K562 (cell line): ENCODE measurements around the gene BICD1. TPM values are rescaled to one million over a fixed set of nuclear protein-coding genes. Genes with fewer than 3 reads are reported as not detected.

Experiments
- ATAC-seq: fragments of 200-7000 bp; cut with Tn5 transposase; 3 replicates; pipeline ENCODE4 v1.9.1; 2020; ENCODE audit warnings: moderate library complexity
- BruUV-seq: library from RNA; stranded (reverse); fragments of 400-500 nt; replicated peaks from 2 replicates; lab custom pipeline; 2021; lab: Mats Ljungman, UMichigan
- CTCF ChIA-PET: fragments of 300-600 bp; formaldehyde crosslinking; extraction: SDS; loops from one replicate; lab custom pipeline; 2021; ENCODE audit warnings: low intra/inter-chr PET ratio; lab: Yijun Ruan, JAX
- POLR2A ChIA-PET: fragments of 300-600, 350-650 bp; sonication (Branson Sonifier 250); formaldehyde crosslinking; extraction: SDS; loops from one replicate; lab custom pipeline; 2021; ENCODE audit warnings: antibody characterized with exemption, inconsistent platforms; lab: Yijun Ruan, JAX
- DNase-seq, 4 experiments: peaks; one replicate each; pipeline versions ENCODE4 v3.0.0 to v3.0.0-alpha.2; 2011 to 2018; ENCODE audit warnings: low spot score in 3 of 4, mixed read lengths in 3 of 4; ENCODE audit errors: extremely low read depth in 1 of 4
- FAIRE-seq: peaks from 2 replicates; lab custom pipeline; 2011; peaks lifted over from hg19 to GRCh38; lab: Jason Lieb, UNC
- H2AFZ ChIP-seq: 2 replicates; pipeline ENCODE4 v1.6.0; 2011; ENCODE audit warnings: low read depth, low read length, control low read depth, inconsistent platforms
- H3K27ac ChIP-seq: fragments of 200-600 bp; 3 replicates; pipeline ENCODE4 v1.8.0; 2011; ENCODE audit warnings: low read depth, mild to moderate bottlenecking, control low read depth, inconsistent platforms, low read length, moderate library complexity, mixed read lengths; ENCODE audit errors: extremely low read depth
- H3K27me3 ChIP-seq, 2 experiments: fragments of 300-600 bp in 1 of 2; 2 replicates in 1 of 2; 3 replicates in 1 of 2; pipeline versions ENCODE4 v1.6.0 to v1.8.0; 2011; ENCODE audit warnings: inconsistent platforms in 2 of 2, low read length in 2 of 2, mild to moderate bottlenecking in 1 of 2, mixed read lengths in 1 of 2, moderate library complexity in 1 of 2; ENCODE audit not compliant: control insufficient read depth in 2 of 2, insufficient read depth in 2 of 2
- H3K36me3 ChIP-seq: fragments of 300-600 bp; 3 replicates; pipeline ENCODE4 v1.8.0; 2011; ENCODE audit warnings: mild to moderate bottlenecking, low read length, inconsistent platforms; ENCODE audit not compliant: control insufficient read depth, insufficient read depth
- H3K4me1 ChIP-seq, 2 experiments: fragments of 200-600 bp in 1 of 2; replicated peaks in 1 of 2; 2 replicates in 1 of 2; 3 replicates in 1 of 2; pipeline versions ENCODE4 v1.5.1 to v1.8.0; 2011; ENCODE audit warnings: inconsistent platforms in 2 of 2, low read length in 2 of 2, mild to moderate bottlenecking in 1 of 2, mixed read lengths in 1 of 2, moderate library complexity in 1 of 2; ENCODE audit not compliant: control insufficient read depth in 2 of 2, insufficient read depth in 2 of 2
- H3K4me2 ChIP-seq: 2 replicates; pipeline ENCODE4 v1.6.1; 2011; ENCODE audit warnings: low read length, control low read depth, inconsistent platforms, mixed read lengths; ENCODE audit not compliant: insufficient read depth
- H3K4me3 ChIP-seq: fragments of 200-600 bp; sonication (generic), shearing (Covaris generic); 2 replicates; pipeline ENCODE4 v1.5.1; 2016; ENCODE audit warnings: control low read depth, inconsistent platforms
- H3K79me2 ChIP-seq: fragments of 200-600 bp; 3 replicates; pipeline ENCODE4 v1.8.0; 2011; ENCODE audit warnings: low read length, inconsistent platforms; ENCODE audit not compliant: control insufficient read depth, insufficient read depth
- H3K9ac ChIP-seq, 2 experiments: 2 replicates each; pipeline versions ENCODE4 v1.6.0 to v1.6.1; 2011; ENCODE audit warnings: low read depth in 2 of 2, low read length in 2 of 2, control low read depth in 1 of 2, inconsistent platforms in 1 of 2, mild to moderate bottlenecking in 1 of 2, mixed read lengths in 1 of 2; ENCODE audit not compliant: insufficient read depth in 1 of 2
- H3K9me1 ChIP-seq: one replicate; pipeline ENCODE4 v1.6.0; 2011; ENCODE audit warnings: inconsistent platforms, mild to moderate bottlenecking, low read length, moderate library complexity; ENCODE audit not compliant: control insufficient read depth, insufficient read depth
- H3K9me3 ChIP-seq: replicated peaks from 2 replicates; pipeline ENCODE4 v1.5.1; 2011; ENCODE audit warnings: low read depth, low read length, inconsistent platforms; ENCODE audit not compliant: control insufficient read depth, insufficient read depth
- H4K20me1 ChIP-seq: replicated peaks from 2 replicates; pipeline ENCODE4 v1.6.1; 2011; ENCODE audit warnings: low read length, inconsistent platforms, mixed read lengths; ENCODE audit not compliant: control insufficient read depth, insufficient read depth
- ETV1 ChIP-seq: fragments of 450-650 bp; conservative IDR thresholded peaks from 2 replicates; pipeline ENCODE4 v1.6.1; 2016; ENCODE audit warnings: missing genetic modification characterization, control low read depth, low read depth, missing compliant biosample characterization
- MAZ ChIP-seq, 2 experiments: fragments of 450-650 bp in 1 of 2; sonication (generic) in 1 of 2; formaldehyde crosslinking; IDR thresholded peaks in 1 of 2; conservative IDR thresholded peaks in 1 of 2; 2 replicates each; pipeline versions ENCODE4 v1.4.0 to v1.5.0; 2020; ENCODE audit warnings: mild to moderate bottlenecking in 1 of 2, missing genetic modification reagents in 1 of 2
- MCM7 ChIP-seq, 2 experiments: fragments of 450-650 bp; IDR thresholded peaks; 2 replicates each; pipeline ENCODE4 v1.6.1; 2016 to 2018
- PHF8 ChIP-seq: fragments of 200-600 bp; sonication (generic); IDR thresholded peaks from 2 replicates; pipeline ENCODE4 v1.6.1; 2012; ENCODE audit warnings: mixed run types, mild to moderate bottlenecking, inconsistent platforms, low read length, moderate library complexity, borderline replicate concordance
- SMC3 ChIP-seq: conservative IDR thresholded peaks from 2 replicates; pipeline ENCODE4 v1.6.1; 2011; ENCODE audit warnings: low read depth, low read length, improper control_type of control experiment; ENCODE audit not compliant: insufficient read depth
- TBL1XR1 ChIP-seq, 2 experiments: IDR thresholded peaks; 2 replicates each; pipeline ENCODE4 v1.6.1; 2012; ENCODE audit warnings: improper control_type of control experiment in 2 of 2, low read length in 2 of 2, mild to moderate bottlenecking in 1 of 2
- ZNF431 ChIP-seq: sonication (generic); formaldehyde crosslinking; IDR thresholded peaks from 2 replicates; pipeline ENCODE4 v1.8.0; 2022; ENCODE audit warnings: mild to moderate bottlenecking, missing genetic modification reagents
- WGBS: fragments of 100-300 bp; shearing (Covaris generic); methylation state at CpG from one replicate; pipeline ENCODE4 v1.1.6; 2016; ENCODE audit warnings: low coverage, mixed read lengths; ENCODE audit not compliant: insufficient coverage; ENCODE audit errors: missing lambda C conversion rate; 5-methylcytosine and 5-hydroxymethylcytosine counted together
- in situ Hi-C: fragments of 300-500 bp; cut with MboI; formaldehyde crosslinking; loops from 4 replicates; pipeline ENCODE4 v1.15.0; 2018; ENCODE audit warnings: inconsistent platforms, mixed read lengths
- intact Hi-C: fragments of 100-400 bp; cut with micrococcal nuclease; formaldehyde crosslinking; loops from 2 replicates; pipeline ENCODE4 v1.14.2; 2022
- polyA plus RNA-seq, 8 experiments: library from polyadenylated mRNA; depleted of rRNA in 4 of 8; stranded (reverse) in 5 of 8; unstranded in 3 of 8; fragments of >200 nt; fragmentation: Nextera tagmentation in 2 of 8; fragmentation: Illumina TruSeq in 1 of 8; extraction: Ambion mirVana in 2 of 8; extraction: Trizol in 1 of 8; gene quantifications; 2 replicates each; pipeline versions ENCODE4 v1.2.1 to v1.2.3, GENCODE V29; 2011 to 2014; ENCODE audit warnings: inconsistent platforms in 1 of 8, missing spikeins in 1 of 8
- total RNA-seq, 7 experiments: library from RNA; depleted of rRNA in 6 of 7; stranded (reverse); fragments of >200 nt in 6 of 7; fragmentation: Illumina TruSeq in 2 of 7; extraction: Trizol in 2 of 7; gene quantifications; 2 replicates each; pipeline versions ENCODE4 v1.2.1 to v1.2.3, GENCODE V29; 2011 to 2021; ENCODE audit warnings: low replicate concordance in 1 of 7
- TF ChIP-seq, protein P1 (sequence below): fragments of 250-450 bp; sonication (Bioruptor Pico); IDR thresholded peaks from 2 replicates; pipeline ENCODE4 v1.4.0; 2020
- TF ChIP-seq, protein P2 (sequence below): fragments of 250-450 bp; sonication (Bioruptor Pico); IDR thresholded peaks from 2 replicates; pipeline ENCODE4 v1.8.0; 2021; ENCODE audit warnings: moderate library complexity, mild to moderate bottlenecking, inconsistent platforms

Gene BICD1
- total and polyA plus RNA-seq, 9 of the 15 experiments (the other 6 are each of a cell fraction or from before 2014, with no cell fraction given), result 3.5 to 21.1 (median 12.5) TPM

DNA sequence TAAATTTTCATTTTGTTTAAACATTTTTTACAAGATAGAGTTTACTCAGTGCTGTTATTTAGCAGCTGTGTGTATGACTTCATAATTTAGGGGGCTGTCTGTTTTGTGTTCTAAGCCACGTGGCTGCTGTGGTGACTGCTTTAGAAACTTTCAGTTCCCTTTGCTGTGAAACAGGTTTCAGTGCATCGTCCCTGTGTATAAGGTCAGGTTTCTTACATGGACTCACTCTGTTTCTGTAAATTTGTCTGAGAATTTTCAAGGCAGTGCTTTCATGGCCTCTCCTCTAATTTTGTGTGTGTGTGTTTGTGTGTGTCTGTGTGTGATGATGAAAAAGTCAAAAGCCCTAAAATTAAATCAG, 32.4 kb downstream of the BICD1 start:
- Histone ChIP-seq H3K9ac (no peak overlapping the region), H3K4me1 (peaks cover 0 to 14% of the 10 kb centered on the region in 2 experiments; a peak in 3 of 5 replicates), H3K36me3 (no peaks in the 10 kb centered on the region), H2AFZ (no peak overlapping the region), H3K27me3 (no peaks in the 10 kb centered on the region), H3K27ac (no peak overlapping the region), H3K4me3 (no peak overlapping the region), H3K9me3 (no peaks in the 10 kb centered on the region), H4K20me1 (no peaks in the 10 kb centered on the region), H3K79me2 (no peaks in the 10 kb centered on the region), H3K9me1 (no peaks in the 10 kb centered on the region), H3K4me2 (no peak overlapping the region)
- in situ Hi-C loops, result no loop called here
- ChIA-PET CTCF (no interaction called here), POLR2A (no interaction called here)
- 0% methylated on average over 2 of the region's 2 CpGs for WGBS
- DNase-seq, result no peak
- no peak for ATAC-seq
- TF ChIP-seq ETV1 (tag) (no peak), MCM7 (IDR thresholded peaks at IDR 0.05) (no peak)
- no peak for FAIRE-seq
- intact Hi-C loops, result no loop called here
- BruUV-seq, result no TSS peak

DNA sequence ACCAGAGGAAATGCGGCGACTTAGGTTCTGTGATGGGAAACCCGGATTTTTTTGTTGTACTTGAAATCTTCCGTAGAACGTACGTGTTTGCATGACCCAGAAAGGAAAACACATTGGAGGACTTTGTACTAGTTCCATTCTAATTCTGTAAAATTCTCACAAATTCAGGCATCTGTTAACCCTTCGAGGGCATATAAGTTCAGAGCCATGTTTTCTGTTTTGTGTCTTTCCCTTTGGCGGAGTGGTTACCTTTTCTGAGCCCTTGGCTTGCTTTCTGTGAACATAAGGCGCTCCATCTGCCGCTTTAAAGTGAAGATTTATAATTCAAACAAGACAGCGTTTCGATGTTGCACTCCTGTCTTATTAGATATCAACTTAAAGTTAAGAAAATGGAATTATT, 34.2 kb downstream of the BICD1 start:
- WGBS, result 88% methylated on average over 12 of the region's 12 CpGs
- no peak for TF ChIP-seq SMC3
- TF ChIP-seq PHF8, result no peak
- TF ChIP-seq ZNF431, result no peak
- TF ChIP-seq, protein P1, sequence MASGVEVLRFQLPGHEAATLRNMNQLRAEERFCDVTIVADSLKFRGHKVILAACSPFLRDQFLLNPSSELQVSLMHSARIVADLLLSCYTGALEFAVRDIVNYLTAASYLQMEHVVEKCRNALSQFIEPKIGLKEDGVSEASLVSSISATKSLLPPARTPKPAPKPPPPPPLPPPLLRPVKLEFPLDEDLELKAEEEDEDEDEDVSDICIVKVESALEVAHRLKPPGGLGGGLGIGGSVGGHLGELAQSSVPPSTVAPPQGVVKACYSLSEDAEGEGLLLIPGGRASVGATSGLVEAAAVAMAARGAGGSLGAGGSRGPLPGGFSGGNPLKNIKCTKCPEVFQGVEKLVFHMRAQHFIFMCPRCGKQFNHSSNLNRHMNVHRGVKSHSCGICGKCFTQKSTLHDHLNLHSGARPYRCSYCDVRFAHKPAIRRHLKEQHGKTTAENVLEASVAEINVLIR (CRISPR knock-in tag), result no peak
- no peak for TF ChIP-seq TBL1XR1 (IDR thresholded peaks at IDR 0.05; ENCODE audit: low read length in 2 of 2)
- no peak for TF ChIP-seq MAZ (CRISPR knock-in tag; conservative IDR thresholded peaks at IDR 0.05 in 1 of 2, IDR thresholded peaks at IDR 0.05 in 1 of 2)
- TF ChIP-seq, protein P2, sequence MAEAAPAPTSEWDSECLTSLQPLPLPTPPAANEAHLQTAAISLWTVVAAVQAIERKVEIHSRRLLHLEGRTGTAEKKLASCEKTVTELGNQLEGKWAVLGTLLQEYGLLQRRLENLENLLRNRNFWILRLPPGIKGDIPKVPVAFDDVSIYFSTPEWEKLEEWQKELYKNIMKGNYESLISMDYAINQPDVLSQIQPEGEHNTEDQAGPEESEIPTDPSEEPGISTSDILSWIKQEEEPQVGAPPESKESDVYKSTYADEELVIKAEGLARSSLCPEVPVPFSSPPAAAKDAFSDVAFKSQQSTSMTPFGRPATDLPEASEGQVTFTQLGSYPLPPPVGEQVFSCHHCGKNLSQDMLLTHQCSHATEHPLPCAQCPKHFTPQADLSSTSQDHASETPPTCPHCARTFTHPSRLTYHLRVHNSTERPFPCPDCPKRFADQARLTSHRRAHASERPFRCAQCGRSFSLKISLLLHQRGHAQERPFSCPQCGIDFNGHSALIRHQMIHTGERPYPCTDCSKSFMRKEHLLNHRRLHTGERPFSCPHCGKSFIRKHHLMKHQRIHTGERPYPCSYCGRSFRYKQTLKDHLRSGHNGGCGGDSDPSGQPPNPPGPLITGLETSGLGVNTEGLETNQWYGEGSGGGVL (CRISPR knock-in tag), result no peak
- H3K36me3 ChIP-seq, result no peaks in the 10 kb centered on the region
- H4K20me1 ChIP-seq, result no peaks in the 10 kb centered on the region
- H3K4me2 ChIP-seq, result no peak overlapping the region
- no peaks in the 10 kb centered on the region for H3K9me1 ChIP-seq
- in situ Hi-C loops, result no loop called here
- no peak for FAIRE-seq
- CTCF ChIA-PET, result no interaction called here
- peaks cover 0 to 8% of the 10 kb centered on the region in 2 experiments; a peak in 2 of 5 replicates for H3K4me1 ChIP-seq
- no peaks in the 10 kb centered on the region for H3K9me3 ChIP-seq
- no TSS peak for BruUV-seq
- no peak overlapping the region for H2AFZ ChIP-seq
- H3K9ac ChIP-seq, result no peak overlapping the region
- no peaks in the 10 kb centered on the region for H3K27me3 ChIP-seq
- no peaks in the 10 kb centered on the region for H3K79me2 ChIP-seq
- no peak for DNase-seq
- no peak overlapping the region for H3K27ac ChIP-seq
- ATAC-seq, result no peak
- intact Hi-C loops, result no loop called here
- POLR2A ChIA-PET, result no interaction called here
- no peak overlapping the region for H3K4me3 ChIP-seq
